ENCODE results near the gene CLTC. TPM values are rescaled to one million over a fixed set of nuclear protein-coding genes. Genes with fewer than 3 reads are reported as not detected.

Gene CLTC
- total RNA-seq, 1 experiment from 2014 or later: 254 TPM

DNA sequence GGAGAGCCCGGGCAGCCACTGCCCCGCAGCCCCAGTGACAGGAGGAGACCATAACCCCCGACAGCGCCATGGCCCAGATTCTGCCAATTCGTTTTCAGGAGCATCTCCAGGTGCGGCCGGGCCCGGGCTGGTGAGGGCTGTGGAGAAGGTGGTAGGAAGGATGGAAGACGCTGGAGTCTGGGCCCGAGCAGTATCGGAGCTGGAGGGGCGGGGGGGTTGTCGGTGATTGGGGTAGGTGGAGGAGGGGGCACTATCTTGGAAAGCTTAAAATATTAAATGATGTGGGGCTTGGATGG lies 317 bp downstream of the CLTC start:
- no peaks in the 10 kb centered on the region for H3K9me3 ChIP-seq (ENCODE audit: control insufficient read depth, low read depth, low read length)
- WGBS (ENCODE audit: extremely low coverage, insufficient read length, low lambda C conversion rate): no CpG with 5 or more reads among the region's 13 CpGs
- peaks cover 35 to 40% of the 10 kb centered on the region in 2 experiments for H3K4me1 Mint-ChIP-seq
- peak overlapping the region; percentile 89 for H3K14ac ChIP-seq (ENCODE audit: insufficient read depth, low read length)
- no peak overlapping the region for H2BK15ac ChIP-seq (ENCODE audit: low read depth, low read length)
- peak overlapping the region; percentile 24 for H4K91ac ChIP-seq (ENCODE audit: insufficient read length, low read depth, low read length)
- peak overlapping the region; percentile 93 for H3K4me2 ChIP-seq (ENCODE audit: insufficient read depth, insufficient read length, low read length)
- H2AFZ ChIP-seq (ENCODE audit: low read length): no peak overlapping the region
- H3K27ac Mint-ChIP-seq: peak overlapping the region; percentile 100
- TF ChIP-seq, protein P1, sequence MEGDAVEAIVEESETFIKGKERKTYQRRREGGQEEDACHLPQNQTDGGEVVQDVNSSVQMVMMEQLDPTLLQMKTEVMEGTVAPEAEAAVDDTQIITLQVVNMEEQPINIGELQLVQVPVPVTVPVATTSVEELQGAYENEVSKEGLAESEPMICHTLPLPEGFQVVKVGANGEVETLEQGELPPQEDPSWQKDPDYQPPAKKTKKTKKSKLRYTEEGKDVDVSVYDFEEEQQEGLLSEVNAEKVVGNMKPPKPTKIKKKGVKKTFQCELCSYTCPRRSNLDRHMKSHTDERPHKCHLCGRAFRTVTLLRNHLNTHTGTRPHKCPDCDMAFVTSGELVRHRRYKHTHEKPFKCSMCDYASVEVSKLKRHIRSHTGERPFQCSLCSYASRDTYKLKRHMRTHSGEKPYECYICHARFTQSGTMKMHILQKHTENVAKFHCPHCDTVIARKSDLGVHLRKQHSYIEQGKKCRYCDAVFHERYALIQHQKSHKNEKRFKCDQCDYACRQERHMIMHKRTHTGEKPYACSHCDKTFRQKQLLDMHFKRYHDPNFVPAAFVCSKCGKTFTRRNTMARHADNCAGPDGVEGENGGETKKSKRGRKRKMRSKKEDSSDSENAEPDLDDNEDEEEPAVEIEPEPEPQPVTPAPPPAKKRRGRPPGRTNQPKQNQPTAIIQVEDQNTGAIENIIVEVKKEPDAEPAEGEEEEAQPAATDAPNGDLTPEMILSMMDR (conservative IDR thresholded peaks at IDR 0.05): no peak
- H3K9me3 Mint-ChIP-seq: no peaks in the 10 kb centered on the region
- H4K20me1 ChIP-seq (ENCODE audit: control insufficient read depth, insufficient read depth, insufficient read length): no peaks in the 10 kb centered on the region
- DNase-seq: no peak
- H4K8ac ChIP-seq (replicated peaks; ENCODE audit: insufficient read length, low read depth, low read length): no peak overlapping the region
- peak overlapping the region; percentile 74 for H3K56ac ChIP-seq (ENCODE audit: insufficient read length, low read depth, low read length)
- H3K79me2 ChIP-seq (ENCODE audit: insufficient read depth, low read length): peaks cover 45% of the 10 kb centered on the region
- H3T11ph ChIP-seq (ENCODE audit: low read length): no peak overlapping the region
- H3K4me3 Mint-ChIP-seq: peak overlapping the region; percentile 95 to 98
- H3K79me1 ChIP-seq (ENCODE audit: insufficient read depth, low read depth, low read length, poor library complexity, severe bottlenecking): no peaks in the 10 kb centered on the region
- no peak overlapping the region for H3K23ac ChIP-seq (ENCODE audit: insufficient read length, low read depth, low read length)
- H3K18ac ChIP-seq (ENCODE audit: insufficient read length, low read depth, low read length): peak overlapping the region; percentile 84
- H2AK5ac ChIP-seq (ENCODE audit: insufficient read length, low read length): no peak overlapping the region
- no peak overlapping the region for H2BK120ac ChIP-seq (ENCODE audit: low read depth, low read length, poor library complexity, severe bottlenecking)
- no peaks in the 10 kb centered on the region for H3K27me3 ChIP-seq (ENCODE audit: insufficient read depth, low read length)
- H3K9ac ChIP-seq (ENCODE audit: extremely low read depth, insufficient read length, low read length): peak overlapping the region; percentile 95
- H4K5ac ChIP-seq (ENCODE audit: insufficient read length, low read depth, low read length): peak overlapping the region; percentile 46
- no peak overlapping the region for H2BK12ac ChIP-seq (ENCODE audit: insufficient read length, low read depth, low read length)
- H3K4me1 ChIP-seq (ENCODE audit: insufficient read depth, low read length): no peaks in the 10 kb centered on the region; the same call in 1 of the 2 replicates
- H3K4ac ChIP-seq (ENCODE audit: low read depth, low read length): 0 out of 2 replicates have a peak overlapping the region, but pooled peaks have one; percentile 37
- H3K27ac ChIP-seq (ENCODE audit: insufficient read length, low read depth, low read length): peak overlapping the region; percentile 95
- no peak overlapping the region for H2BK20ac ChIP-seq (ENCODE audit: low read depth, low read length, poor library complexity, severe bottlenecking)
- peaks cover 5% of the 10 kb centered on the region for H3K23me2 ChIP-seq (ENCODE audit: insufficient read length, low read depth, low read length, poor library complexity, severe bottlenecking)
- no peak overlapping the region for H2BK5ac ChIP-seq (ENCODE audit: insufficient read length, low read length)
- H3K36me3 Mint-ChIP-seq (ENCODE audit: insufficient read depth in 1 of 3, low read depth in 3 of 3): peaks cover 0 to 2% (median 0%) of the 10 kb centered on the region in 3 experiments; a peak in 5 of 7 replicates
- H3K27me3 Mint-ChIP-seq (ENCODE audit: low read depth): no peaks in the 10 kb centered on the region

Measured in H9 (cell line).